HG03039 (cell line): ENCODE data around the gene MATN3.
A peak's percentile ranks its signal among the peaks of the same experiment; 100 is the strongest.
"Not testable (repeated sequence)": the region's sequence is repeated elsewhere in the genome, so short reads cannot be mapped to it uniquely, and the experiment has no call there.

ENCODE experiments used
- ATAC-seq: cut with Tn5 transposase; IDR thresholded peaks from one replicate; pipeline ENCODE4 v1.9.1; 2021; ENCODE audit warnings: mild to moderate bottlenecking, moderate library complexity; ENCODE audit not compliant: unreplicated experiment

The MATN3 gene, protein sequence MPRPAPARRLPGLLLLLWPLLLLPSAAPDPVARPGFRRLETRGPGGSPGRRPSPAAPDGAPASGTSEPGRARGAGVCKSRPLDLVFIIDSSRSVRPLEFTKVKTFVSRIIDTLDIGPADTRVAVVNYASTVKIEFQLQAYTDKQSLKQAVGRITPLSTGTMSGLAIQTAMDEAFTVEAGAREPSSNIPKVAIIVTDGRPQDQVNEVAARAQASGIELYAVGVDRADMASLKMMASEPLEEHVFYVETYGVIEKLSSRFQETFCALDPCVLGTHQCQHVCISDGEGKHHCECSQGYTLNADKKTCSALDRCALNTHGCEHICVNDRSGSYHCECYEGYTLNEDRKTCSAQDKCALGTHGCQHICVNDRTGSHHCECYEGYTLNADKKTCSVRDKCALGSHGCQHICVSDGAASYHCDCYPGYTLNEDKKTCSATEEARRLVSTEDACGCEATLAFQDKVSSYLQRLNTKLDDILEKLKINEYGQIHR

GRCh38 chr2:20012282-20013125 lies at the start of gene MATN3:
TSS of gene MATN3 (minus strand) at chr2:20012668. CDS start at chr2:20012631, 37 bp downstream.
- no peak for ATAC-seq

DNA sequence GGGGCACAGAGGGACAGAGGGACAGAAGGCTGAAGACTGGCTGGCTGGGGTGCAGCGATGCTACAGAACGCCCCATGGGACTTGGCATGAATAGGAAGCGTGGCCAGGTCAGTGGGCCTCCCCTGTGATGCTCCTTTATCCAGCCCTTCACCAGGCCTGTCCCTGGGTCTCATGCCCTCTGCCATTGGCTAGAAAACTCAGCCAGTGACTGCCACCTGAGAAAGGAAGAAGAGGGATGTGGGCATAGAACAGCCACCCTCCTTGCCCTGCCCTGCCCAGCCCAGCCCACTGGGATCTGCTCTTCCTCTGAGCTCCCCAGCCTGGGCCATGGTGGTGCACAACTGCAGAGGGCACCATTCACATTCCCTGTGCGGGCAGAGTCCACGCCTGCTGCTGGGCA lies 49.5 kb upstream of the MATN3 start:
- no peak for ATAC-seq

- ATAC-seq: no peak
These were observed 49.0 kb upstream of the MATN3 start for GRCh38 chr2:20061476-20061875.

- ATAC-seq: no peak
These were observed 47.6 kb upstream of the MATN3 start for GRCh38 chr2:20060106-20060505.

DNA sequence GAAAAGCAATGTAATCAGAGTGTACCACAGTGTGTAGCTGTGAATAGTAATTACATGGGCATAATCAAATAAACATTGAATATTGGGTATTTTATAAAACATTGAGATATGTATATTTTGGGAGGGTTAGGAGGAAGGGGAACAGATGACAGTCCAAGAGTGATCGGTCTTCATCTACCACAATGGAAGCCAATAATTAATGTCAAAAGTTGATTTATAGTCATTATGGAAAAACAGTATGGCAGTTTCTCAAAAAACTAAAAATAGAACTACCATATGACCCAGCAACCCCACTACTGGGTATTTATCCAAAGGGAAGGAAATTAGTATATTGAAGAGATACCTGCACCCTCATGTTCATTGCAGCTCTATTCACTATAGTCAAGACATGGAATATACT lies 44.8 kb upstream of the MATN3 start:
- no peak for ATAC-seq

GRCh38 chr2:20054931-20055330 lies 42.5 kb upstream of the MATN3 start:
- no peak for ATAC-seq

- no peak for ATAC-seq
These were observed 41.7 kb upstream of the MATN3 start for GRCh38 chr2:20054119-20054518.

DNA sequence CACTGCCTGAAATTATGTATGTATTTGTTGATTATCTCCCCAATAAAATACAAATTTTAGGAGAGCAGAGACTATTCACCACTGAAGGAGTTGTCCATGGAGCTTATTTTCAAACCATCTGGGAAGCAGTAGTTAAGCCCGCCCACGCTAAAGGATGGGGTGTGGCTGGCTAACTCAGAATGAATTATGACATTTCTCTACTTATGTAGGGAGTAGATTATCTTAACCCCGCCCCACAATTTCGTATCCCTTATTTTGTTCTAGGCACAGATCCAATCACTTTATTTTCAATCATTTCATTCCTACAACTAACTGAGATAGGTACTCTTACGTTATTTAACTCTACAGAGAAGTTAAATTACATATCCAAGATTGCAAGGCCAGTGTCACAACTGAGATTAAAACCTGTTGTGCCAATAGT lies 40.4 kb upstream of the MATN3 start:
- no peak for ATAC-seq

DNA sequence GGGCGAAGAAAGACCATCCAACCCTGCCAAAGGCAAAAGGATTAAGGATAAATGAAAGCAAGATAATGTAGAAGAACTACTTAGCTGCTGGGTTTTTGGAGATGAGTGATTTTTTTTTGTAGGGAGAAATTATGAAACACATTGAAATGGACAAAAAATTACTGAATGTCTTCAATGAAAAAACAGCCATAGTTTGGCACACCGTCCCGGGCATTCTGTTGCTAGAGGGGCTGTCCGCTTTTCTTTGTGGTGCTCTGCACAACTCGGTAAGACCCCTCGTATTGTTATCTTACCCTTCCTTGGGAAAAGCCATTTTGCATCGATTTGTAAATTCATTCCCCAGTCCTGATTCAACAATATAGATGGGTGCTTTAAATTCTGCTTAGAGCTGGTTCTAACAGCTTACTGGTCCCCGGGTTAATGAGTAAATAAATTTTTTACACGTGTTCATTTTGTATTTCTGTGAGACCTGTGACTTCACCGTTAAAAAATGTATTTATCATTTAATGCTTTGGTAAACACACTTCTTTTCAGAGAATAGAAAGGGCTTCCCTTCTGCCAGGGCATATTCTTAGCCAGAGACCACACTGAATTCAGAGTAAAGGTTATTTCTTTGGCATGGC lies 39.9 kb upstream of the MATN3 start:
- no peak for ATAC-seq

- peak; percentile 98 for ATAC-seq
These were observed 39.2 kb upstream of the MATN3 start, which contains the start of gene LAPTM4A for GRCh38 chr2:20051532-20052228. TSS of gene LAPTM4A (minus strand) at chr2:20051628. CDS start at chr2:20051520, 108 bp downstream.

DNA sequence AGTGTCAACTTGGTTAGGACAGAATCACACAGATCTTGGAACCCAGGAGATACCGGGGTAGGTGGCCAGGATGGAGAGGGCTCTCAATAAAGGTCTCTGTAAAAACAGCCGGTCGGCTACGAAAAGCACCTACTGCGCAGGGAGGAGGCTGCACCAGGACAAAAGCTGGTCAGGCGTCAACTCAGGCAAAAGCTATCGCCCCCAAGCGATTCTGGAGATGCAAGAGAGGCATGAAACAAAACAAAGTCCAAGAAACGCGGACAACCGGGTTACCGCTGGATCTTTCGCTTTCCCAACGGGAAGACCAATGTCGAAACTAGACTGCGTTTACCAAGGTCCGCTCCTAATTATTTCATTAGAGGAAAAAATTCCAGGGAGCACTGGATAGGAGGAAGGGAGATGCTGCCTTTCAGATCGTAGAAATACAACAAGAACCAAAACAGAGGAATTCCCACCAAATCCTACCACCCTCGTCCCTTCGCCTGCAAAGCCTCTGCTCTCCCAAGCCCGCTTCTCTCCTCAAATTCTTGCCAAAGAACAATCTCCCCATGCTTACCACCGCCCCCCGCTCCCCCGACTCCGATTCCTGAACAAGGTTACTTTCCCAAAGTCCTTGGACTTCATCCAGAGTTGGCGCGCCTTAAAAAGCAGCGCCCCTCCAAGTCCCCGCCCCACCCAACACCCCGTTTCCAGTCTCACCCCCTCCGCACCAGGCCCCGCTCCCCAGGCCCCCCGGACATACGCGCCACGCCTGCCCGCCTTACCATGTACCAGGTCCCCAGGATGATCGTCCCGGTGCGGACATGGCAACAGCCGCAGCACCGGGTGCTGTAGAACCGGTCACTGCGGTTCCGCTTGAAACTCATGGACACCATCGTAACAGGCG lies 38.4 kb upstream of the MATN3 start:
- peak; percentile 15 for ATAC-seq

- ATAC-seq: no peak
These were observed 37.7 kb upstream of the MATN3 start for GRCh38 chr2:20050104-20050645.

GRCh38 chr2:20049637-20050036 lies 37.2 kb upstream of the MATN3 start:
- ATAC-seq: no peak

GRCh38 chr2:20048488-20049448 lies 36.3 kb upstream of the MATN3 start:
- no peak for ATAC-seq

DNA sequence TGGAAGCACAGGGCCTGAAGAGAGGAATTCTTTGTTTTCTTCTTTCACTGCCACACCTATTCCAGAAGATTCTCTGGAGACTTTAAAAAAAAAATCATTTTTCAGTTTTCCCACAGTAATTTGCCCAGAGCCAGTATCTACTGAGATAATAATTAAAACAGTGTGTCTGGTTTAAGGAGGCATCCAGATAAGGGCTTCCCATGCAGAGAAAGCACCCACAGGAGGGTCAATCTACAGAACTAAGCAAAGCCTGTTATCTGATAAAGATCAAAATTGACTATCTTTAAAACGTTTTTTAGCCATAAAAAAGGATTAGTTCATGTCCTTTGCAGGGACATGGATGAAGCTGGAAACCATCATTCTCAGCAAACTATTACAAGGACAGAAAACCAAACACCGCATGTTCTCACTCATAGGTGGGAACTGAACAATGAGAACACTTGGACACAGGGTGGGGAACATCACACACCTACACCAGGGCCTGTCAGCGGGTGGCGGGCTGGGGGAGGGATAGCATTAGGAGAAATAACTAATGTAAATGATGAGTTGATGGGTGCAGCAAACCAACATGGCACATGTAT lies 33.3 kb upstream of the MATN3 start:
- not testable (repeated sequence) for ATAC-seq

DNA sequence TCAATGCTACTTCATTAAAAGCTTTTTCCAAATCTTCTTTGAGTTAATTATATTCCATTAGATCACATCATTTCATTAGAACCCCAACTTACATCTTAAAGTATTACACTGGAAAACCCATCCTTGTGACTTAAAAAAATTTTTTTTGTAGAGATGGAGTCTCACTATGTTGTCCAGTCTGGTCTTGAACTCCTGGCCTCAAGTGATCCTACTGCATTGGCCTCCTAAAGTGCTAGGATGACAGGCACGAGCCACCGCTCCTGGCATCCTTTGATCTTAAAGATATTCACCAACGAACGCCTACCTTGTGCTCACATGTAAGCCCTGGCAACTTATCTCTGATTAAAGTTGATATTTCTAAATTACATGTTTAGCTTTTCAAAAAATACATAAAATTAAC lies 32.3 kb upstream of the MATN3 start:
- no peak for ATAC-seq

GRCh38 chr2:20042531-20042930 lies 30.1 kb upstream of the MATN3 start:
- ATAC-seq: no peak
